HG03432 (cell line): Measurements from ENCODE around the gene COQ8A.

Source experiments
- ATAC-seq: cut with Tn5 transposase; IDR thresholded peaks from one replicate; pipeline ENCODE4 v1.9.1; 2021; ENCODE audit warnings: mild to moderate bottlenecking, moderate library complexity; ENCODE audit not compliant: unreplicated experiment

Gene COQ8A

DNA sequence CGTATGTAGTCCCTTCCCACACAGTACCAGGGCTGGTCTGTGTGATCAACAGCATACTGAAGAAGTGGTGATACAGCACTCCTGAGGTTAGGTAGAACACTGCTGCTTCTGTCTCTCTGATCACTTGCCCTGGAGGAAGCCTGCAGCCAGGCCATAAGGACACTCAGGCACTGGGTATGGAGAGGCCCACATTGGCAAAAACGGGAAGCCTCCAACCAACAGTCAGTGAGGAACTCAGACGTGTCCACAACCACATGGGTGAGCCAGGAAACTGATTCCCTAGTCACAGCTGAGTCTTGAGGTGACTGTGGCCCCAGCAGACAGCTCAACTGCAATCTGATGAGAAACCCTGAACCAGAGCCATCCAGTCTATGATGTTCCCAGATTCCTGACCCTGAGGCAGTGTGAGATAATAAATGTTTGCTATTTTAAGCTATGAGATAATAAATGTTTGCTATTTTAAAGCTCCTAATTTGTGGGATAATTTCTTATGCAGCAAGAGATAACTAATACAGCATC, 62.5 kb downstream of the COQ8A start:
- ATAC-seq, result no peak

- no peak for ATAC-seq
Observed at GRCh38 chr1:227003165-227003564, 63.1 kb downstream of the COQ8A start.

DNA sequence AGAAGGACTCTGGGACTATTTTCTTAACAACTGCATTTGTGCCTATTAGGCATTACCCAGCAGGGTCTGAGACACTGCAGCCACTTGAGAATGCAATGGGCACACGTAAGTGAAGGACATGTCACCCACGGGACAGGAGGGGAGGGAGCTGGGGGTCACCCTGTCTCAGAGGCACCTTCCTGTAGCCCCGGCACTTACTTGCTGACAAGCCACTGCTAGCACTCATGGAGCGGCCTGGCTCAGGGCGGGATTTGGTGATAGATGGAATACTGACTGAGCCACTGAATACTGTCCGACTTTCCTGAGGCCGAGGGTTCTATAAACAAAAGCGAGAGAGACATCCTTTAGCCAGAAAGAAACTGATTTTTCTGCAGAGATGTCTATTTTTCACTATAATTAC, 64.7 kb downstream of the COQ8A start:
- no peak for ATAC-seq

- ATAC-seq, result peak; percentile 92
Observed at GRCh38 chr1:227006226-227006796, 66.2 kb downstream of the COQ8A start.

DNA sequence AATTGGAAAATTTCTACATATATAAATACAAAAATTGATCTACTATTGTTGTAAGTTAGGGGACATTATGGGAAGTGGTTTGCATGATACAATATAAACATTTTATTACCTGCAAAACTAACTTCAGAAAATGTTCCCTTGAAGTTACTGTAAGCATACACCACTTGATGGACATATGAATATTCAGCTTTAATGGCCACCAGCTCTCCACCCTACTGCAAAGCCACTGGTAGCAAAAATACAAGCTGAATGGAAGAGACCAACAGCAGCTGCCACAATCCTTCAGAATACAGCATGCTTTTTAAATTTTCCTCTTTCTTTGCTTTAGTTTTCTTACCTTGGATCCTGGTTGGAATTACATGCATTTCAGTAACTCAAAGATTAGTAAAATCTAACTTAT, 69.8 kb downstream of the COQ8A start:
- ATAC-seq, result no peak

DNA sequence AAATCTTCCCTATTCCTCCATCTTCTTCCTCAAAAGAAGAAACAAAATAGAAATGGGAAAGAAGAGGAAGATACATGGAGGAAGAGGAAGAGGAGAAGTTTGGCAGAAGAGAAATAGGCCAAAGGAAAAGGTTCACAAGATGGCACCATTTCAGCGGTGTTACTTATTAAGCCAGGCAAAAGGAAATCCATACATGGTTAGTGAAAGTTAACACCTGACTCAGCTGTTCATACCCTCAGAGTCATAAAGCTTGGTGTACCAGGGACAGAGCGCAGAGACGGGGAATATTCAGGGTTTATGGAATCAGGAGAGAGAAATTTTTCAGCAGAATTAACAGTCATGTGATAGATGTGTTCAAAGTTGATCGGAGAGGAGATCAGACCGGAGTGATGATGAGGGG, 70.6 kb downstream of the COQ8A start:
- no peak for ATAC-seq

GRCh38 chr1:227016990-227017389, 76.9 kb downstream of the COQ8A start:
- no peak for ATAC-seq

GRCh38 chr1:227032396-227032795, 92.3 kb downstream of the COQ8A start:
- ATAC-seq, result no peak

GRCh38 chr1:227033880-227034279, 93.8 kb downstream of the COQ8A start:
- no peak for ATAC-seq

DNA sequence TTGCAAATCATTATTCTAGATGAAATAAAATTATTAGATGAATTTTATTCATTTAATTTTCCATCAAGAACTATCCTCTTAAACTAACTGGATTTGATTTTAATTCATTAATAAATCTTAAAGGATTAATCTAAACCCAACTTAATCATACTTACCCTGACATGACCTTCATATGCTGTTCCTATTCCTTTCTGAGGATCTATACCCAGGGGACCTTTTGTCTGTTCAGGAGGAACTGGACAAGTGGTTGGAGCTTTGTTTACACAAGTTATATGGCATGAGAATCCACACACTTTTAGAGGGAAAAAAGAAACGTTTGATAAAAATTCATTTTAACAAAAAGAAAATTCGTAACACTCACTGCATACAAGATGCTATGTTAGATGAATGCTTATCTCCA, 95.2 kb downstream of the COQ8A start:
- ATAC-seq, result no peak

DNA sequence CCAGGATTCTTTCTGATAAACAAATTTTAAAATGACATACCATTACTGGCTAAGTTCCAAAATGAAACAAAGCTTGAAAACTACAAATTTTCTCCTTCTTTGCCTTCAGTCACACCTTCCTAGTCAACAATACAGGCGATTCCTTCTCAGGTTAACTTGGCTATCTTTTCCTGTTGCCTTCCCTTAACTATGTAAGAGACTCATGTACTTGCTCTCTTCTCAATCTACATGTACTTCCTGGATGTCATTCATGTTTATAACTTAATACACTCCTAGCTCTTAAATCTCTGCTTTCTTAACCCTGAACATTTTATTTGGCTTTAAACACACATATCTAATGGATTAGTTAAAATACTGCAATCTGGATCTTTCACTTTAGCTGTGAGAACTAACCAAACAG, 97.0 kb downstream of the COQ8A start:
- ATAC-seq, result no peak
